GM21529 (cell line): ENCODE measurements around the gene LATS2.
"Not testable (repeated sequence)": the region's sequence is repeated elsewhere in the genome, so short reads cannot be mapped to it uniquely, and the experiment has no call there.

Experiments used
- ATAC-seq: cut with Tn5 transposase; IDR thresholded peaks from one replicate; pipeline ENCODE4 v1.9.1; 2021; ENCODE audit not compliant: unreplicated experiment

Gene LATS2

GRCh38 chr13:20969182-20969581 lies 92.2 kb downstream of the LATS2 start:
- ATAC-seq = no peak

GRCh38 chr13:20968745-20969144 lies 92.6 kb downstream of the LATS2 start:
- no peak for ATAC-seq

GRCh38 chr13:20967340-20967739 lies 94.0 kb downstream of the LATS2 start:
- ATAC-seq = no peak

GRCh38 chr13:20964904-20965303 lies 96.5 kb downstream of the LATS2 start:
- ATAC-seq = no peak

- ATAC-seq = not testable (repeated sequence)
These were observed 99.7 kb downstream of the LATS2 start for GRCh38 chr13:20961663-20962062.

GRCh38 chr13:20960663-20961309 lies 100.6 kb downstream of the LATS2 start:
- ATAC-seq = no peak

- not testable (repeated sequence) for ATAC-seq
These were observed 104.3 kb downstream of the LATS2 start for GRCh38 chr13:20957049-20957620.

- no peak for ATAC-seq
These were observed 105.9 kb downstream of the LATS2 start for GRCh38 chr13:20955496-20955895.

GRCh38 chr13:20953245-20953931 lies 108.0 kb downstream of the LATS2 start:
- no peak for ATAC-seq

GRCh38 chr13:20952838-20953237 lies 108.5 kb downstream of the LATS2 start:
- no peak for ATAC-seq

- ATAC-seq = not testable (repeated sequence)
These were observed 113.4 kb downstream of the LATS2 start for GRCh38 chr13:20948001-20948400.

- ATAC-seq = no peak
These were observed 115.4 kb downstream of the LATS2 start for GRCh38 chr13:20945952-20946383.

- no peak for ATAC-seq
These were observed 118.3 kb downstream of the LATS2 start for GRCh38 chr13:20942938-20943559.

- ATAC-seq = not testable (repeated sequence)
These were observed 120.9 kb downstream of the LATS2 start for GRCh38 chr13:20940511-20940910.

GRCh38 chr13:20940083-20940482 lies 121.3 kb downstream of the LATS2 start:
- ATAC-seq = no peak

- no peak for ATAC-seq
These were observed 121.7 kb downstream of the LATS2 start for GRCh38 chr13:20939662-20940061.

GRCh38 chr13:20938302-20938701 lies 123.1 kb downstream of the LATS2 start:
- ATAC-seq = no peak

- ATAC-seq = no peak
These were observed 133.7 kb downstream of the LATS2 start for GRCh38 chr13:20927596-20928257.

- ATAC-seq = not testable (repeated sequence)
These were observed 136.0 kb downstream of the LATS2 start for GRCh38 chr13:20925395-20925790.

GRCh38 chr13:20924758-20925394 lies 136.5 kb downstream of the LATS2 start:
- no peak for ATAC-seq

- ATAC-seq = no peak
These were observed 138.1 kb downstream of the LATS2 start for GRCh38 chr13:20923272-20923671.
